Esophagus squamous epithelium (tissue), 4 donors: ENCODE data around the gene TMEM51.

Experiments
- CTCF ChIP-seq, 6 experiments: fragments of 450-650 bp in 4 of 6; fragments of 200-600 bp in 2 of 6; sonication (generic) in 2 of 6; IDR thresholded peaks; one replicate each; pipeline ENCODE4 v1.5.1; 2016 to 2019; ENCODE audit warnings: antibody characterized with exemption in 6 of 6, mild to moderate bottlenecking in 4 of 6, moderate library complexity in 4 of 6
- POLR2A ChIP-seq, 4 donors: fragments of 450-650 bp; IDR thresholded peaks; one replicate each; pipeline ENCODE4 v1.6.1; 2017; ENCODE audit warnings: antibody characterized with exemption in 4 of 4, mild to moderate bottlenecking in 4 of 4, moderate library complexity in 3 of 4

- no peak for TF ChIP-seq CTCF (IDR thresholded peaks at IDR 0.05)
- TF ChIP-seq POLR2A (IDR thresholded peaks at IDR 0.05): no peak
These were observed 95.5 kb downstream of the TMEM51 start for GRCh38 chr1:15249081-15249480.
